ENCODE data around the gene SULF2.

The SULF2 gene

DNA sequence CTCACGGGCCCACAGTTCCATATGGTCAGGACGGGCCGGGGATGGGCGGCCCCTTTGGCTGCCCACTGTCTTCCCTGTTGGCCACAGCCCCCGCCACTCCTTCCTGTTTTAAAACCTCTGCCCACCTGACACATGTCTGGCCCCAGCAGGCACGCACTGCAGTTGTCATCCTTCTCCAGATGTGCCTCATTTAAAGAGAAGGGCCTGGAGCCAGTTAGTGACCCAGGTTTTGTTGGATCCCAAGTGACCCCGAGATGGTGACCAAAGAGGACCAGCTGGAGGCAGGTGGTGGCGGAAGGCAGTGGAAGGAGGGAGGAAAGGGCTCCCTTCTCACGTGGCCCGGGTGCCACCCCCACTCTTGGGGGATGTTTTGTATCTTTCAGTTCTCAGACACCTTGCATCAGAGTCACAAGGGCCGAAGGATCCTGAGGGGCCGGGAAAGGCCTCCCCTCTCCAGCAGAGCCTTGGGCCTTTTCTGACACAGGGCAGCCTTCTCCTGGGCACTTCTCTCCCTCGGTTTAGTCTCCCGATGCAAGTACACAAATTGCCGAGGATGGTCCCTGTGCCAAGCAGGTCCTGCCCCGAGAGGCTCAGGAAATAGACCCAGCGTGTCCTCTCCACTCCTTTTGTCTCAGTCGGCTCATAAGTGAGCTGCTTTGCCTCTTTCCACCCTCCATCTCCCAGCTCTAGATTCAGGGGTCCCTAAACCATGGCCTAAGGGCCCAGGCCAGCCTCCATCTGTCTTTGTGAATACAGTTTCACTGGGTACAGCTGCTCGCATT lies 117.6 kb downstream of the SULF2 start:
- ATAC-seq = no peak
- TF ChIP-seq ZNF565 (CRISPR knock-in tag; conservative IDR thresholded peaks at IDR 0.05; ENCODE audit: low read depth) (no peak), OSR1 (CRISPR knock-in tag; IDR thresholded peaks at IDR 0.05) (no peak), ZNF8 (CRISPR knock-in tag; IDR thresholded peaks at IDR 0.05) (no peak), ISL1 (CRISPR knock-in tag; IDR thresholded peaks at IDR 0.05) (no peak), ZFP3 (CRISPR knock-in tag; IDR thresholded peaks at IDR 0.05) (no peak), ZFP30 (CRISPR knock-in tag; IDR thresholded peaks at IDR 0.05) (no peak), GLIS3 (CRISPR knock-in tag; IDR thresholded peaks at IDR 0.05) (no peak), TOX (CRISPR knock-in tag; IDR thresholded peaks at IDR 0.05; ENCODE audit: borderline replicate concordance) (no peak), ARNTL (CRISPR knock-in tag; IDR thresholded peaks at IDR 0.05; ENCODE audit: borderline replicate concordance, low read depth) (no peak), SNAI2 (CRISPR knock-in tag; IDR thresholded peaks at IDR 0.05) (no peak), PPARA (CRISPR knock-in tag; IDR thresholded peaks at IDR 0.05; ENCODE audit: borderline replicate concordance) (no peak), ZC3H10 (CRISPR knock-in tag; IDR thresholded peaks at IDR 0.05) (no peak), TCF4 (CRISPR knock-in tag; IDR thresholded peaks at IDR 0.05; ENCODE audit: borderline replicate concordance) (no peak), BACH2 (CRISPR knock-in tag; IDR thresholded peaks at IDR 0.05; ENCODE audit: borderline replicate concordance) (no peak)
- TF ChIP-seq, protein P1, sequence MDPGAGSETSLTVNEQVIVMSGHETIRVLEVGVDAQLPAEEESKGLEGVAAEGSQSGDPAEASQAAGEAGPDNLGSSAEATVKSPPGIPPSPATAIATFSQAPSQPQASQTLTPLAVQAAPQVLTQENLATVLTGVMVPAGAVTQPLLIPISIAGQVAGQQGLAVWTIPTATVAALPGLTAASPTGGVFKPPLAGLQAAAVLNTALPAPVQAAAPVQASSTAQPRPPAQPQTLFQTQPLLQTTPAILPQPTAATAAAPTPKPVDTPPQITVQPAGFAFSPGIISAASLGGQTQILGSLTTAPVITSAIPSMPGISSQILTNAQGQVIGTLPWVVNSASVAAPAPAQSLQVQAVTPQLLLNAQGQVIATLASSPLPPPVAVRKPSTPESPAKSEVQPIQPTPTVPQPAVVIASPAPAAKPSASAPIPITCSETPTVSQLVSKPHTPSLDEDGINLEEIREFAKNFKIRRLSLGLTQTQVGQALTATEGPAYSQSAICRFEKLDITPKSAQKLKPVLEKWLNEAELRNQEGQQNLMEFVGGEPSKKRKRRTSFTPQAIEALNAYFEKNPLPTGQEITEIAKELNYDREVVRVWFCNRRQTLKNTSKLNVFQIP (CRISPR knock-in tag; IDR thresholded peaks at IDR 0.05; ENCODE audit: borderline replicate concordance, low read depth) = no peak
- TF ChIP-seq, protein P2, sequence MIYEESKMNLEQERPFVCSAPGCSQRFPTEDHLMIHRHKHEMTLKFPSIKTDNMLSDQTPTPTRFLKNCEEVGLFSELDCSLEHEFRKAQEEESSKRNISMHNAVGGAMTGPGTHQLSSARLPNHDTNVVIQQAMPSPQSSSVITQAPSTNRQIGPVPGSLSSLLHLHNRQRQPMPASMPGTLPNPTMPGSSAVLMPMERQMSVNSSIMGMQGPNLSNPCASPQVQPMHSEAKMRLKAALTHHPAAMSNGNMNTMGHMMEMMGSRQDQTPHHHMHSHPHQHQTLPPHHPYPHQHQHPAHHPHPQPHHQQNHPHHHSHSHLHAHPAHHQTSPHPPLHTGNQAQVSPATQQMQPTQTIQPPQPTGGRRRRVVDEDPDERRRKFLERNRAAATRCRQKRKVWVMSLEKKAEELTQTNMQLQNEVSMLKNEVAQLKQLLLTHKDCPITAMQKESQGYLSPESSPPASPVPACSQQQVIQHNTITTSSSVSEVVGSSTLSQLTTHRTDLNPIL (CRISPR knock-in tag; IDR thresholded peaks at IDR 0.05; ENCODE audit: low read depth) = no peak
- TF ChIP-seq, protein P3, sequence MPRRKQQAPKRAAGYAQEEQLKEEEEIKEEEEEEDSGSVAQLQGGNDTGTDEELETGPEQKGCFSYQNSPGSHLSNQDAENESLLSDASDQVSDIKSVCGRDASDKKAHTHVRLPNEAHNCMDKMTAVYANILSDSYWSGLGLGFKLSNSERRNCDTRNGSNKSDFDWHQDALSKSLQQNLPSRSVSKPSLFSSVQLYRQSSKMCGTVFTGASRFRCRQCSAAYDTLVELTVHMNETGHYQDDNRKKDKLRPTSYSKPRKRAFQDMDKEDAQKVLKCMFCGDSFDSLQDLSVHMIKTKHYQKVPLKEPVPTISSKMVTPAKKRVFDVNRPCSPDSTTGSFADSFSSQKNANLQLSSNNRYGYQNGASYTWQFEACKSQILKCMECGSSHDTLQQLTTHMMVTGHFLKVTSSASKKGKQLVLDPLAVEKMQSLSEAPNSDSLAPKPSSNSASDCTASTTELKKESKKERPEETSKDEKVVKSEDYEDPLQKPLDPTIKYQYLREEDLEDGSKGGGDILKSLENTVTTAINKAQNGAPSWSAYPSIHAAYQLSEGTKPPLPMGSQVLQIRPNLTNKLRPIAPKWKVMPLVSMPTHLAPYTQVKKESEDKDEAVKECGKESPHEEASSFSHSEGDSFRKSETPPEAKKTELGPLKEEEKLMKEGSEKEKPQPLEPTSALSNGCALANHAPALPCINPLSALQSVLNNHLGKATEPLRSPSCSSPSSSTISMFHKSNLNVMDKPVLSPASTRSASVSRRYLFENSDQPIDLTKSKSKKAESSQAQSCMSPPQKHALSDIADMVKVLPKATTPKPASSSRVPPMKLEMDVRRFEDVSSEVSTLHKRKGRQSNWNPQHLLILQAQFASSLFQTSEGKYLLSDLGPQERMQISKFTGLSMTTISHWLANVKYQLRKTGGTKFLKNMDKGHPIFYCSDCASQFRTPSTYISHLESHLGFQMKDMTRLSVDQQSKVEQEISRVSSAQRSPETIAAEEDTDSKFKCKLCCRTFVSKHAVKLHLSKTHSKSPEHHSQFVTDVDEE (CRISPR knock-in tag; IDR thresholded peaks at IDR 0.05) = no peak

DNA sequence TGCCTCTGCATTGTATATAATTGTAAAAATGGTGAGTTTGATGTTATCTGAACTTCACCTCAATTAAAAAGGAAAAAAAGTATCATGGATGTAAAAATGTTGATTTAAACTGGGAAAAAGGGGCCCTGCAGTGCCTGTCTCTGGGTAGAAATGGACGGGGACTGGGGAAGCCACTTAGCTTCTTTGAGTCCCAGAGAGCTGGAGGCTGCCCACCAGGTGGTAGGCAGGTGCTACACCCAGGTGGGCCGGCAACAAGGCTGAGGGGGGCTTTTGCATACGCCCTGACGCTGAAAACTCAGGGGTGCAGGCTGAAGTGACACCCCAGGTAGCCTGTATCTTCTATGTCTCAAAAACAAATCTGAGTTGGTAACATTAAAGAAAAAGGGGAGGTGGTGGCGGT lies 118.2 kb downstream of the SULF2 start:
- TF ChIP-seq ZFP3 (CRISPR knock-in tag; IDR thresholded peaks at IDR 0.05) (no peak), TCF4 (CRISPR knock-in tag; IDR thresholded peaks at IDR 0.05; ENCODE audit: borderline replicate concordance) (no peak), ARNTL (CRISPR knock-in tag; IDR thresholded peaks at IDR 0.05; ENCODE audit: borderline replicate concordance, low read depth) (no peak), ESRRG (CRISPR knock-in tag; IDR thresholded peaks at IDR 0.05) (no peak), OSR1 (CRISPR knock-in tag; IDR thresholded peaks at IDR 0.05) (no peak), PPARA (CRISPR knock-in tag; IDR thresholded peaks at IDR 0.05; ENCODE audit: borderline replicate concordance) (no peak), RARB (CRISPR knock-in tag; IDR thresholded peaks at IDR 0.05) (no peak), ZC3H10 (CRISPR knock-in tag; IDR thresholded peaks at IDR 0.05) (no peak), ZFP30 (CRISPR knock-in tag; IDR thresholded peaks at IDR 0.05) (no peak), TOX (CRISPR knock-in tag; IDR thresholded peaks at IDR 0.05; ENCODE audit: borderline replicate concordance) (no peak), ZNF565 (CRISPR knock-in tag; conservative IDR thresholded peaks at IDR 0.05; ENCODE audit: low read depth) (no peak), ZNF70 (CRISPR knock-in tag; IDR thresholded peaks at IDR 0.05) (no peak), BACH2 (CRISPR knock-in tag; IDR thresholded peaks at IDR 0.05; ENCODE audit: borderline replicate concordance) (no peak)
- TF ChIP-seq, protein P4, sequence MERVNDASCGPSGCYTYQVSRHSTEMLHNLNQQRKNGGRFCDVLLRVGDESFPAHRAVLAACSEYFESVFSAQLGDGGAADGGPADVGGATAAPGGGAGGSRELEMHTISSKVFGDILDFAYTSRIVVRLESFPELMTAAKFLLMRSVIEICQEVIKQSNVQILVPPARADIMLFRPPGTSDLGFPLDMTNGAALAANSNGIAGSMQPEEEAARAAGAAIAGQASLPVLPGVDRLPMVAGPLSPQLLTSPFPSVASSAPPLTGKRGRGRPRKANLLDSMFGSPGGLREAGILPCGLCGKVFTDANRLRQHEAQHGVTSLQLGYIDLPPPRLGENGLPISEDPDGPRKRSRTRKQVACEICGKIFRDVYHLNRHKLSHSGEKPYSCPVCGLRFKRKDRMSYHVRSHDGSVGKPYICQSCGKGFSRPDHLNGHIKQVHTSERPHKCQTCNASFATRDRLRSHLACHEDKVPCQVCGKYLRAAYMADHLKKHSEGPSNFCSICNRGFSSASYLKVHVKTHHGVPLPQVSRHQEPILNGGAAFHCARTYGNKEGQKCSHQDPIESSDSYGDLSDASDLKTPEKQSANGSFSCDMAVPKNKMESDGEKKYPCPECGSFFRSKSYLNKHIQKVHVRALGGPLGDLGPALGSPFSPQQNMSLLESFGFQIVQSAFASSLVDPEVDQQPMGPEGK (CRISPR knock-in tag; IDR thresholded peaks at IDR 0.05; ENCODE audit: borderline replicate concordance) = no peak
- TF ChIP-seq, protein P3 (CRISPR knock-in tag; IDR thresholded peaks at IDR 0.05) = no peak

More for the DNA sequence above, 118.2 kb downstream of the SULF2 start:
- ATAC-seq = no peak
